Endothelial cell (in vitro differentiated cells): ENCODE measurements around the gene KRTAP12-3. TPM values are rescaled to one million over a fixed set of nuclear protein-coding genes. Genes with fewer than 3 reads are reported as not detected.

Experiments
- DNase-seq: peaks from one replicate; pipeline ENCODE4 v3.0.0; 2021; ENCODE audit warnings: low spot score
- H3K27ac Mint-ChIP-seq: one replicate; pipeline ENCODE4 v1.8.0; 2021; ENCODE audit warnings: mixed read lengths, inconsistent platforms; ENCODE audit not compliant: unreplicated experiment
- H3K27me3 Mint-ChIP-seq: one replicate; pipeline ENCODE4 v1.8.0; 2021; ENCODE audit warnings: mild to moderate bottlenecking, moderate library complexity, mixed read lengths, inconsistent platforms; ENCODE audit not compliant: unreplicated experiment
- H3K36me3 Mint-ChIP-seq: one replicate; pipeline ENCODE4 v1.8.0; 2021; ENCODE audit warnings: mild to moderate bottlenecking, low read depth, mixed read lengths, inconsistent platforms; ENCODE audit not compliant: unreplicated experiment
- H3K4me1 Mint-ChIP-seq: one replicate; pipeline ENCODE4 v1.8.0; 2021; ENCODE audit warnings: mild to moderate bottlenecking, mixed read lengths, inconsistent platforms; ENCODE audit not compliant: unreplicated experiment
- H3K4me3 Mint-ChIP-seq: one replicate; pipeline ENCODE4 v1.8.0; 2021; ENCODE audit warnings: mild to moderate bottlenecking, mixed read lengths, inconsistent platforms; ENCODE audit not compliant: unreplicated experiment
- H3K9me3 Mint-ChIP-seq: one replicate; pipeline ENCODE4 v1.8.0; 2021; ENCODE audit warnings: mixed read lengths, inconsistent platforms; ENCODE audit not compliant: unreplicated experiment
- total RNA-seq: library from RNA; stranded (reverse); fragmentation: NEBNext Ultra II Directional; extraction: Animal tissue kit (Norgen Biotek cat#: 25700); gene quantifications from one replicate; pipeline ENCODE4 v1.2.1, GENCODE V29; 2021; ENCODE audit not compliant: unreplicated experiment
- TF ChIP-seq, protein P1 (sequence below): fragments of 200-600 bp; sonication (generic); IDR thresholded peaks from one replicate; pipeline ENCODE4 v1.5.0; 2021; ENCODE audit warnings: antibody characterized with exemption; ENCODE audit not compliant: unreplicated experiment

The KRTAP12-3 gene
- total RNA-seq, 1 donor from 2014 or later: not detected

DNA sequence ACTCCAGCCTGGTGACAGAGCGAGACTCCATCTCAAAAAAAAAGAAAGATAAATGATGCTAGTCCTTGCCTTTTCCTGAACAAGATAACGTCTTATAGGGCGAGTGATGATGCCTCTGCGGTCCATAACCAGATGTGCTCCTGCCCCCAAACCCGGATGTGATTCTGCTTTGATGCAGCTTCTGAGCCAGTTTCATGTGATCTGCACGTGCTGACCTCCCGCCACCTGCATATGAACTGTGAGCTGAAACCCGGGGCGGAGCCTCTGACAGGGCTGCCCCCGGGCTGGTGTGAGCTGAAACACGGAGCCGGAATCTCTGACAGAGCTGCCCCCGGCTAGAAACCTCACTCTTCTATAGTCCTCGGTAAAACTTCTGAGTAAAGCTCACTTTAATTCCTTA is 4.6 kb upstream of the KRTAP12-3 start:
- H3K27me3 Mint-ChIP-seq: peaks cover 8% of the 10 kb centered on the region
- no peak overlapping the region for H3K4me3 Mint-ChIP-seq
- DNase-seq: no peak
- no peak overlapping the region for H3K27ac Mint-ChIP-seq
- no peaks in the 10 kb centered on the region for H3K4me1 Mint-ChIP-seq
- peaks cover 13% of the 10 kb centered on the region for H3K36me3 Mint-ChIP-seq
- H3K9me3 Mint-ChIP-seq: no peaks in the 10 kb centered on the region
- TF ChIP-seq, protein P1, sequence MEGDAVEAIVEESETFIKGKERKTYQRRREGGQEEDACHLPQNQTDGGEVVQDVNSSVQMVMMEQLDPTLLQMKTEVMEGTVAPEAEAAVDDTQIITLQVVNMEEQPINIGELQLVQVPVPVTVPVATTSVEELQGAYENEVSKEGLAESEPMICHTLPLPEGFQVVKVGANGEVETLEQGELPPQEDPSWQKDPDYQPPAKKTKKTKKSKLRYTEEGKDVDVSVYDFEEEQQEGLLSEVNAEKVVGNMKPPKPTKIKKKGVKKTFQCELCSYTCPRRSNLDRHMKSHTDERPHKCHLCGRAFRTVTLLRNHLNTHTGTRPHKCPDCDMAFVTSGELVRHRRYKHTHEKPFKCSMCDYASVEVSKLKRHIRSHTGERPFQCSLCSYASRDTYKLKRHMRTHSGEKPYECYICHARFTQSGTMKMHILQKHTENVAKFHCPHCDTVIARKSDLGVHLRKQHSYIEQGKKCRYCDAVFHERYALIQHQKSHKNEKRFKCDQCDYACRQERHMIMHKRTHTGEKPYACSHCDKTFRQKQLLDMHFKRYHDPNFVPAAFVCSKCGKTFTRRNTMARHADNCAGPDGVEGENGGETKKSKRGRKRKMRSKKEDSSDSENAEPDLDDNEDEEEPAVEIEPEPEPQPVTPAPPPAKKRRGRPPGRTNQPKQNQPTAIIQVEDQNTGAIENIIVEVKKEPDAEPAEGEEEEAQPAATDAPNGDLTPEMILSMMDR: no peak

DNA sequence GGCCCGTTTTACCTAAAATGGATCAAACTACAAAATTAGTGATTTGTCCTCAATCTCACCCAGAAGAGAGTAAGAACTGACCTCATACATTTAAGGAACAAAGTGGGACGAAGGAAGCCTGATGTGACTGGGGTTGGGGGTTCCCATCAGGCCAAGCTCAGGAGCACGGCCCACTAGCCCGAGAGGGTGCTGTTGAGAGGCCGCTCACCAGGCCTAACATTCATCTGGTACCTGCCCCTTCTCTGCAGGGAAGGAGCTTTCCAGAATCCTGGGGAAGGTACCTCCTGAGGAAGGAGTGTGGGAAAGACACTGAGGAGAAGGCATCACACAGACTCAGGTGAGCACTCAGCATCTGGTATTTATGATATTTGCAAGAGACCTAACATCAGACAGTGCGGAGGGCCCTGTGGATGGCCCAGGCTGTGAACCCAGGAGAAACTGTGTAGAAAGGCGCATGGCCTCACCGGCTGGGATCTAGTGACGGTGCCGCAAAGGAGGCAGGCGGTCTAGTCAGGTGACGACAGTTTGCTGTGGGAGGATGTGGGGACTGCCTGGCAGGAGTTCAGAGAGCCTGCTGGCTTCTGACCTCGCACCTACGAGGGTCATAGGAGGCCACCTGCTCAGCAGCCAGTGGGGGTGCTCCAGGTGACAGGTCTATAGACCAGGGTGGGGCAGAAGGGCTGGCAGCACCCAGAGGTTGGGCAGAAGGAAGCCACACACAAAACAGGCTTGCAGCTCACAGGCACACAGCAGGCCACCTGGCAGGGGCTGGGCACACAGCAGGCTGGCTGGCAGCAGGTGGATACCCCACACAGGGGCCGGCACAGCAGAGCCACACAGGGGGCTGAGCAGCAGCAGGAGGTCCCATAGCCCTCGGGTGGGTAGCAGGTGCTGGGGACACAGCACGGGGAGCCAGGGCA is 3.8 kb upstream of the KRTAP12-3 start:
- Mint-ChIP-seq H3K9me3 (no peaks in the 10 kb centered on the region), H3K4me1 (peaks cover 3% of the 10 kb centered on the region), H3K27me3 (peaks cover 8% of the 10 kb centered on the region), H3K4me3 (no peak overlapping the region), H3K27ac (no peak overlapping the region), H3K36me3 (peaks cover 13% of the 10 kb centered on the region)
- DNase-seq: no peak
- TF ChIP-seq, protein P1: no peak

DNA sequence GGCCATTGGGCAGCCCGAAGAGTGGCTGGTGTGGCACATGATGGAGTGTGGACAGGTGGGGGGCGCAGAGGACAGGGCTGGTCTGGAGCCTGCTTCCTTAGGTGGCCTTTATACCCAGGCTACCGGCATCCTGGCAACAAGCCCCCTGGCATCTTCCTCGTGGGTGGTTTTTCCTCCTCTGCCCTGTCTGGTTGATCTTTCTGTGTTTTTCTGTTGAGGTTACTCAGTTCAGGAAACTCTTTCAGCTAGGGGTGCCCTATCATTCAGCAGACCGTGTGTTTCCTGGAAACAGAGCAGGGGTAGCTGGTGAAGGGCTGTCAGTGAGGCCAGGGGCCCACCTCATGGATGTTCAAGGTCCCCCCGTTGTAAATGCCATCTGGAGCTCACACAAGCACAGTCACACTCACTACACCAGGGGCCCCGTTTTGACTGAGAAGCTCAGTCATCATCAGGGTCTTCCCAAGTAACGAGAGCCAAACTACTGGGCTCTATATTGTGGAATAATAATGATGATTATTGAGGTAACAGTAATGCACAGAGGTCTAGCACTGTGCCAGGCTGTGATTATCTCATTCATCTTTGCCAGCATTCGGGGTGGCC is 3.1 kb upstream of the KRTAP12-3 start, which contains the start of gene KRTAP12-4:
TSS of gene KRTAP12-4 (minus strand) at position 84 of the 600 bp plus-strand sequence. CDS start at position 39, 45 bp downstream.
- Mint-ChIP-seq H3K36me3 (peaks cover 13% of the 10 kb centered on the region), H3K4me3 (no peak within 1 kb of the TSS), H3K27me3 (peaks cover 8% of the 10 kb centered on the region), H3K4me1 (peaks cover 7% of the 10 kb centered on the region), H3K9me3 (no peaks in the 10 kb centered on the region), H3K27ac (no peak within 1 kb of the TSS)
- DNase-seq: no peak
- TF ChIP-seq, protein P1: no peak

DNA sequence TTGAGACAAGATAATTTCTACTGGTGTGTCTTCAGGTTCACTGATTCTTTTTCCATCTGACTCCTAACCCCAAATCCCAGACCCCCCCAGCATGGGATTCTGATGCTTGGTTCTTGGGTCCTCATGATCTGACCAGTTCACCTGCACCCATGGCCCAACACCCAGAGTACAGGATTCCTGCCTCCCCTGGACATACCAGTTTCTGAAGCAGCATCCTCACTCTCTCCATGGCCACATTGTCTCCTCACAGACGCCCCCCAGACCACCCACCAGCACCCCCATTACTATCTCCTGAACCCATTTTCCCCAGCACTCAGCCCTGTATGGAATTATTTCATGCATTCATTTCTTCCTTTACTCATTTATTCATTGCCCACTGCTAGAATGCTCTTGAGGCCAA is 864 bp upstream of the KRTAP12-3 start:
- H3K4me3 Mint-ChIP-seq: no peak overlapping the region
- peaks cover 13% of the 10 kb centered on the region for H3K36me3 Mint-ChIP-seq
- peaks cover 7% of the 10 kb centered on the region for H3K4me1 Mint-ChIP-seq
- TF ChIP-seq, protein P1: no peak
- H3K27me3 Mint-ChIP-seq: peaks cover 3% of the 10 kb centered on the region
- no peak for DNase-seq
- no peak overlapping the region for H3K27ac Mint-ChIP-seq
- H3K9me3 Mint-ChIP-seq: no peaks in the 10 kb centered on the region

DNA sequence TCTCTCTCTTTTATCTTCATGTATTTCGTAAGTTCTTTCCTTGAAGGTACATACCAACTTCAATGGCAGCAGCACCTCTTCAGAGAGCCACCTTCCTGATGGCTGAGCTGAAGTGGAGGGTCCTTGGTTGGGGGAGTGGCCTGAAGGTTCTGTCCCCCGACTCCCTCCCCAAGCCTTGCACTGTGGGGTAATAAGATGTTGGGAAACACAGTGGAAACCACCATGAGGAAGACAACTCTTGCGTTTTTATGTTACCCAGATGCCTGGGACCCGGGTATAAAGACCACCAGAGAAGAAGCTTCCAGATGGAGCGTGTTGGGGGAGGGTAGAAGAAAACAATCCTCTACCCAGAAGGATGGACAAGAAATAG is 794 bp downstream of the KRTAP12-3 start:
- Mint-ChIP-seq H3K4me3 (no peak overlapping the region), H3K9me3 (no peaks in the 10 kb centered on the region), H3K36me3 (peaks cover 13% of the 10 kb centered on the region), H3K27ac (no peak overlapping the region), H3K4me1 (peaks cover 7% of the 10 kb centered on the region), H3K27me3 (peaks cover 3% of the 10 kb centered on the region)
- no peak for DNase-seq
- TF ChIP-seq, protein P1: no peak
